ENCODE results near the gene MLPH. TPM values are rescaled to one million over a fixed set of nuclear protein-coding genes. Genes with fewer than 3 reads are reported as not detected.
A peak's percentile ranks its signal among the peaks of the same experiment; 100 is the strongest.

Gene MLPH
- total RNA-seq, 2 donors from 2014 or later, result 0.75 to 1.0 TPM

- peaks cover 15% of the 10 kb centered on the region for H3K36me3 Mint-ChIP-seq (ENCODE audit: low read depth)
- no peaks in the 10 kb centered on the region for H3K27me3 ChIP-seq (ENCODE audit: control insufficient read depth, insufficient read depth, low read length, poor library complexity, severe bottlenecking)
- peaks cover 9% of the 10 kb centered on the region for H3K9me3 ChIP-seq (ENCODE audit: control insufficient read depth, low read length)
- no peak overlapping the region for H3K4me3 ChIP-seq (ENCODE audit: low read length)
- H3K36me3 ChIP-seq (ENCODE audit: control insufficient read depth, insufficient read depth, low read length), result peaks cover 26% of the 10 kb centered on the region
- H3K4me1 ChIP-seq (ENCODE audit: control insufficient read depth, insufficient read depth, low read length), result peaks cover 33% of the 10 kb centered on the region
- TF ChIP-seq CTCF (conservative IDR thresholded peaks at IDR 0.05), result no peak
- WGBS, 2 experiments (ENCODE audit: insufficient coverage in 1 of 2, insufficient read length in 1 of 2), result 91 to 97% methylated on average over 12 to 16 of the region's 16 CpGs
- H3K9me3 Mint-ChIP-seq, result peaks cover 14% of the 10 kb centered on the region
- H3K27ac ChIP-seq (ENCODE audit: low read depth, low read length), result no peak overlapping the region
- H3K27ac Mint-ChIP-seq, result peak overlapping the region; percentile 97
- H3K4me1 Mint-ChIP-seq, result peaks cover 67% of the 10 kb centered on the region
- no peak overlapping the region for H3K9ac ChIP-seq (ENCODE audit: extremely low read depth, low read length, poor library complexity, severe bottlenecking)
- no peak overlapping the region for H3K4me3 Mint-ChIP-seq
- DNase-seq, result peak; percentile 53
- H3K27me3 Mint-ChIP-seq (ENCODE audit: insufficient read depth), result no peaks in the 10 kb centered on the region
Observed at GRCh38 chr2:237600205-237600846, 113.3 kb downstream of the MLPH start.

GRCh38 chr2:237601453-237602116 lies 114.5 kb downstream of the MLPH start:
- Mint-ChIP-seq H3K27ac (peak overlapping the region; percentile 97), H3K36me3 (ENCODE audit: low read depth) (peaks cover 17% of the 10 kb centered on the region), H3K9me3 (peaks cover 26% of the 10 kb centered on the region), H3K4me3 (peak overlapping the region; percentile 35), H3K4me1 (peaks cover 66% of the 10 kb centered on the region), H3K27me3 (ENCODE audit: insufficient read depth) (no peaks in the 10 kb centered on the region)
- peaks cover 33% of the 10 kb centered on the region for H3K4me1 ChIP-seq (ENCODE audit: control insufficient read depth, insufficient read depth, low read length)
- WGBS, 2 experiments (ENCODE audit: insufficient coverage in 1 of 2, insufficient read length in 1 of 2), result 67 to 68% methylated on average over 10 to 14 of the region's 14 CpGs
- H3K9me3 ChIP-seq (ENCODE audit: control insufficient read depth, low read length), result peaks cover 21% of the 10 kb centered on the region
- H3K27me3 ChIP-seq (ENCODE audit: control insufficient read depth, insufficient read depth, low read length, poor library complexity, severe bottlenecking), result no peaks in the 10 kb centered on the region
- peak; percentile 69 for TF ChIP-seq CTCF (conservative IDR thresholded peaks at IDR 0.05)
- H3K9ac ChIP-seq (ENCODE audit: extremely low read depth, low read length, poor library complexity, severe bottlenecking), result no peak overlapping the region
- peak; percentile 93 for DNase-seq
- H3K4me3 ChIP-seq (ENCODE audit: low read length), result peak overlapping the region; percentile 57
- H3K36me3 ChIP-seq (ENCODE audit: control insufficient read depth, insufficient read depth, low read length), result peaks cover 36% of the 10 kb centered on the region
- H3K27ac ChIP-seq (ENCODE audit: low read depth, low read length), result no peak overlapping the region

GRCh38 chr2:237602409-237602808 lies 115.4 kb downstream of the MLPH start:
- peak overlapping the region; percentile 2 for H3K4me3 Mint-ChIP-seq
- peak; percentile 75 for DNase-seq
- WGBS, 2 experiments (ENCODE audit: insufficient coverage in 1 of 2, insufficient read length in 1 of 2), result 77 to 94% methylated on average over 3 to 7 of the region's 7 CpGs

More at GRCh38 chr2:237602409-237602808, 115.4 kb downstream of the MLPH start:
- H3K4me1 ChIP-seq (ENCODE audit: control insufficient read depth, insufficient read depth, low read length), result peaks cover 33% of the 10 kb centered on the region
- H3K27me3 ChIP-seq (ENCODE audit: control insufficient read depth, insufficient read depth, low read length, poor library complexity, severe bottlenecking), result no peaks in the 10 kb centered on the region
- no peak overlapping the region for H3K9ac ChIP-seq (ENCODE audit: extremely low read depth, low read length, poor library complexity, severe bottlenecking)
- peaks cover 24% of the 10 kb centered on the region for H3K36me3 Mint-ChIP-seq (ENCODE audit: low read depth)
- H3K36me3 ChIP-seq (ENCODE audit: control insufficient read depth, insufficient read depth, low read length), result peaks cover 37% of the 10 kb centered on the region
- no peak overlapping the region for H3K27ac ChIP-seq (ENCODE audit: low read depth, low read length)
- H3K4me1 Mint-ChIP-seq, result peaks cover 63% of the 10 kb centered on the region
- no peak for TF ChIP-seq CTCF (conservative IDR thresholded peaks at IDR 0.05)
- H3K4me3 ChIP-seq (ENCODE audit: low read length), result peak overlapping the region; percentile 73
- peaks cover 23% of the 10 kb centered on the region for H3K9me3 ChIP-seq (ENCODE audit: control insufficient read depth, low read length)
- no peaks in the 10 kb centered on the region for H3K27me3 Mint-ChIP-seq (ENCODE audit: insufficient read depth)
- peak overlapping the region; percentile 92 for H3K27ac Mint-ChIP-seq
- H3K9me3 Mint-ChIP-seq, result peaks cover 34% of the 10 kb centered on the region

All from endodermal cell (in vitro differentiated cells).